HEK293 (cell line): Measurements from ENCODE around the gene RILP.

Source experiments
- CTCF ChIP-seq: fragments of 450-650 bp; formaldehyde crosslinking; IDR thresholded peaks from 2 replicates; pipeline ENCODE4 v1.5.1; 2016; ENCODE audit warnings: missing biosample characterization, missing genetic modification characterization
- ELK4 ChIP-seq: IDR thresholded peaks from 2 replicates; pipeline ENCODE4 v1.6.1; 2011; ENCODE audit warnings: mild to moderate bottlenecking, low read depth, low read length, borderline replicate concordance
- PRDM2 ChIP-seq: fragments of 450-650 bp; formaldehyde crosslinking; IDR thresholded peaks from 2 replicates; pipeline ENCODE4 v1.5.1; 2016; ENCODE audit warnings: missing biosample characterization, missing genetic modification characterization, borderline replicate concordance
- TCF7L2 ChIP-seq: IDR thresholded peaks from 2 replicates; pipeline ENCODE4 v1.6.1; 2011; ENCODE audit warnings: low read depth, mild to moderate bottlenecking, inconsistent platforms, low read length, moderate library complexity, borderline replicate concordance
- ZBTB49 ChIP-seq: fragments of 450-650 bp; formaldehyde crosslinking; IDR thresholded peaks from 2 replicates; pipeline ENCODE4 v1.5.1; 2016; ENCODE audit warnings: missing biosample characterization, missing genetic modification characterization, low read depth
- ZNF140 ChIP-seq: fragments of 450-650 bp; formaldehyde crosslinking; IDR thresholded peaks from 2 replicates; pipeline ENCODE4 v1.5.1; 2016; ENCODE audit warnings: missing biosample characterization, missing genetic modification characterization
- ZNF184 ChIP-seq: fragments of 450-650 bp; IDR thresholded peaks from 2 replicates; pipeline ENCODE4 v1.5.1; 2018; ENCODE audit warnings: missing biosample characterization, mild to moderate bottlenecking, missing genetic modification characterization
- ZNF302 ChIP-seq: fragments of 450-650 bp; formaldehyde crosslinking; IDR thresholded peaks from 2 replicates; pipeline ENCODE4 v1.5.1; 2016; ENCODE audit warnings: missing biosample characterization, missing genetic modification characterization, low read depth
- ZNF398 ChIP-seq: fragments of 450-650 bp; formaldehyde crosslinking; IDR thresholded peaks from 2 replicates; pipeline ENCODE4 v1.5.1; 2017; ENCODE audit warnings: missing biosample characterization, missing genetic modification characterization
- ZNF423 ChIP-seq: fragments of 450-650 bp; formaldehyde crosslinking; IDR thresholded peaks from 2 replicates; pipeline ENCODE4 v1.5.1; 2016; ENCODE audit warnings: missing biosample characterization, missing genetic modification characterization
- TF ChIP-seq, protein P1 (sequence below): fragments of 450-650 bp; formaldehyde crosslinking; IDR thresholded peaks from 2 replicates; pipeline ENCODE4 v1.5.1; 2016; ENCODE audit warnings: missing biosample characterization, missing genetic modification characterization
- TF ChIP-seq, protein P2 (sequence below): sonication (generic); formaldehyde crosslinking; IDR thresholded peaks from 2 replicates; pipeline ENCODE4 v1.8.1; 2022; ENCODE audit warnings: mild to moderate bottlenecking, moderate library complexity, missing genetic modification reagents

GRCh38 chr17:1684378-1685189 lies 34.9 kb upstream of the RILP start, which contains the start of gene PRPF8:
- no peak for TF ChIP-seq ZNF184 (tag by site-specific recombination)
- TF ChIP-seq CTCF (tag by site-specific recombination), result no peak
- no peak for TF ChIP-seq ZNF140 (tag by site-specific recombination)
- TF ChIP-seq, protein P1, sequence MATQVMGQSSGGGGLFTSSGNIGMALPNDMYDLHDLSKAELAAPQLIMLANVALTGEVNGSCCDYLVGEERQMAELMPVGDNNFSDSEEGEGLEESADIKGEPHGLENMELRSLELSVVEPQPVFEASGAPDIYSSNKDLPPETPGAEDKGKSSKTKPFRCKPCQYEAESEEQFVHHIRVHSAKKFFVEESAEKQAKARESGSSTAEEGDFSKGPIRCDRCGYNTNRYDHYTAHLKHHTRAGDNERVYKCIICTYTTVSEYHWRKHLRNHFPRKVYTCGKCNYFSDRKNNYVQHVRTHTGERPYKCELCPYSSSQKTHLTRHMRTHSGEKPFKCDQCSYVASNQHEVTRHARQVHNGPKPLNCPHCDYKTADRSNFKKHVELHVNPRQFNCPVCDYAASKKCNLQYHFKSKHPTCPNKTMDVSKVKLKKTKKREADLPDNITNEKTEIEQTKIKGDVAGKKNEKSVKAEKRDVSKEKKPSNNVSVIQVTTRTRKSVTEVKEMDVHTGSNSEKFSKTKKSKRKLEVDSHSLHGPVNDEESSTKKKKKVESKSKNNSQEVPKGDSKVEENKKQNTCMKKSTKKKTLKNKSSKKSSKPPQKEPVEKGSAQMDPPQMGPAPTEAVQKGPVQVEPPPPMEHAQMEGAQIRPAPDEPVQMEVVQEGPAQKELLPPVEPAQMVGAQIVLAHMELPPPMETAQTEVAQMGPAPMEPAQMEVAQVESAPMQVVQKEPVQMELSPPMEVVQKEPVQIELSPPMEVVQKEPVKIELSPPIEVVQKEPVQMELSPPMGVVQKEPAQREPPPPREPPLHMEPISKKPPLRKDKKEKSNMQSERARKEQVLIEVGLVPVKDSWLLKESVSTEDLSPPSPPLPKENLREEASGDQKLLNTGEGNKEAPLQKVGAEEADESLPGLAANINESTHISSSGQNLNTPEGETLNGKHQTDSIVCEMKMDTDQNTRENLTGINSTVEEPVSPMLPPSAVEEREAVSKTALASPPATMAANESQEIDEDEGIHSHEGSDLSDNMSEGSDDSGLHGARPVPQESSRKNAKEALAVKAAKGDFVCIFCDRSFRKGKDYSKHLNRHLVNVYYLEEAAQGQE, result no peak
- TF ChIP-seq, protein P2, sequence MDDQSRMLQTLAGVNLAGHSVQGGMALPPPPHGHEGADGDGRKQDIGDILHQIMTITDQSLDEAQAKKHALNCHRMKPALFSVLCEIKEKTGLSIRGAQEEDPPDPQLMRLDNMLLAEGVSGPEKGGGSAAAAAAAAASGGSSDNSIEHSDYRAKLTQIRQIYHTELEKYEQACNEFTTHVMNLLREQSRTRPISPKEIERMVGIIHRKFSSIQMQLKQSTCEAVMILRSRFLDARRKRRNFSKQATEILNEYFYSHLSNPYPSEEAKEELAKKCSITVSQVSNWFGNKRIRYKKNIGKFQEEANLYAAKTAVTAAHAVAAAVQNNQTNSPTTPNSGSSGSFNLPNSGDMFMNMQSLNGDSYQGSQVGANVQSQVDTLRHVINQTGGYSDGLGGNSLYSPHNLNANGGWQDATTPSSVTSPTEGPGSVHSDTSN (CRISPR knock-in tag), result peak; percentile 67; the same call in 1 of the 2 replicates
- TF ChIP-seq ZNF302, result no peak
- peak; percentile 92 for TF ChIP-seq TCF7L2
- TF ChIP-seq ELK4, result no peak
- TF ChIP-seq PRDM2 (tag by site-specific recombination), result no peak
- no peak for TF ChIP-seq ZNF423 (tag by site-specific recombination)
- no peak for TF ChIP-seq ZBTB49 (tag by site-specific recombination)
- TF ChIP-seq ZNF398 (tag by site-specific recombination), result no peak
